GM18526 (cell line): Measurements from ENCODE around the gene IGF1R.

Source experiments
- POLR2A ChIP-seq: IDR thresholded peaks from 3 replicates; pipeline ENCODE4 v1.6.1; 2011; ENCODE audit not compliant: insufficient read length; ENCODE audit errors: extremely low read depth

IGF1R gene

GRCh38 chr15:98677345-98678059 is 29.2 kb downstream of the IGF1R start:
- TF ChIP-seq POLR2A = no peak

GRCh38 chr15:98678484-98678883 is 30.1 kb downstream of the IGF1R start:
- TF ChIP-seq POLR2A = no peak

- no peak for TF ChIP-seq POLR2A
Measured at GRCh38 chr15:98681061-98681460, 32.7 kb downstream of the IGF1R start.

- no peak for TF ChIP-seq POLR2A
Measured at GRCh38 chr15:98682992-98683701, 34.8 kb downstream of the IGF1R start.

GRCh38 chr15:98683831-98684230 is 35.5 kb downstream of the IGF1R start:
- no peak for TF ChIP-seq POLR2A

DNA sequence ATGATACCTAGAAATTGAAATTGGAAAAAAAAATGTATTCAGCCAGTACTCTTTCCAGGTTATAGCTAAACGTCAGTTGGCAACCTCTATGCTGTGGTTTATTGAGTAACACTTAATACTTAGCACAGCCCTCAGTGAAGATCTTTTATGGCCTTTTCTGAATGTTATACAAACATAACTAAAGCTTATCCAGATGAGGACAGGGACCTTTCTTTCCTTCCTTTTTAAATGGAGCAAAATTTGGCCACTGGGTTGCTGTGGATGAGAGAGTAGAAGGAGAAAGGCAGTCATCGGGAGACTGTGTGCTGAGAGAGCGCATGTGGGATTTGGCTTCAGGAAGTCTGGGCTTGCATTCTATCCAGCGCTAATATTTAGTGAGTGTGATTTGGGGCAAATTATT is 36.1 kb downstream of the IGF1R start:
- no peak for TF ChIP-seq POLR2A

GRCh38 chr15:98684995-98685525 is 36.7 kb downstream of the IGF1R start:
- no peak for TF ChIP-seq POLR2A

DNA sequence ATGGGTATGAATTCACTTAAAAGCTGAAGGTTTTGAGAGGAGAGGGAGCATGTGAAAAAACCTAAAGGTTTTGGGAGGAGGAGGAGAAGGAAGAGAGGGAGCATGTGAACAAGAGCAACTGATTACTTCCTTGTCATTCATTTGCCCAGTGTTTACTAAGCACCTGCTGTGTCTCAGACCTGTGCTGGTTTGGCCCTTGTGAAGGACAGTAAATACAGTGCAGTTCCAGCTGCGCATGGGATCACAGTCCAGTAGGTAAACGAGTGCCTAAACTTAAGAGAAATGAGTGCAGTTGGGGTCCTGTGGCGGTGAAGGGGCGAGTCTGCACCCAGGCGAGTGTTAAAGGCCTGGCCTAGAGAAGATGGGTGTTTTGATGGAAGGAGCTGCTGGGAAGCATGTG is 38.6 kb downstream of the IGF1R start:
- TF ChIP-seq POLR2A = no peak

DNA sequence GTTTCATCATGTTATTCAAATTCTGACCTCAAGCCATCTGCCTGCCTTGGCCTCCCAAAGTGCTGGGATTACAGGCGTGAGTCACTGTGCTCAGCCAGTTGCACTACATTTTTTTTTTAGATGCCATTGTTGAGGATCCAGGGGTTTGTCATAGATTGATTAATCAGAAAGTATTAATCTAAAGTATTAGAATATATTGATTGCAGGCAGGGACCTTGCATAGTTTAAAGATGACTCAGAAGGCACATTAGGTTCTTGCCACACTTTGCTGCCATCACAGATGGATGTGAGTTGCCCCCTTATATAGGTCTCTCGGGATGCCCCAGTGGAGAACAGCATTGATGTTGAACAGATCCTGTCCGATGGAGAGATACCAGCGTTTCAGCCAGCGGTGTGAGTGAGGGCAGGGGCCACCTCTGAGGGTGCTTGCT is 41.1 kb downstream of the IGF1R start:
- no peak for TF ChIP-seq POLR2A

GRCh38 chr15:98690272-98690950 is 42.1 kb downstream of the IGF1R start:
- no peak for TF ChIP-seq POLR2A

DNA sequence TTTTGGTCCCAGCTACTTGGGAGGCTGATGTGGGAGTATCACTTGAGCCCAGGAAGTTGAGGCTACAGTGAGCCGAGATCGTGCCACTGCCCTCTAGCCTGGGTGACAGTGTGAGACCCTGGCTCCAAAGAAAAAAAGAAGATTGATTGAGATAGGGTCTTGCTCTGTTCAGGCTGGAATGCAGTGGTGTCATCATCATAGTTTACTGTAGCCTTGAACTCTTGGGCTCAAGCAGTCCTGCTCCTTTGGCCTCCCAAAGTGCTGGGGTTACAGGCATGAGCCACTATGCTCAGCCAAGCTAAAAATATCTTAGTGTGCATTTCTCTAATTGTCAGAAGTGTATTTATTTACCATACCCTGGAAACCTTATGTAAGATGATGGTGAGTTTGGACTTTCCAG is 43.9 kb downstream of the IGF1R start:
- no peak for TF ChIP-seq POLR2A

DNA sequence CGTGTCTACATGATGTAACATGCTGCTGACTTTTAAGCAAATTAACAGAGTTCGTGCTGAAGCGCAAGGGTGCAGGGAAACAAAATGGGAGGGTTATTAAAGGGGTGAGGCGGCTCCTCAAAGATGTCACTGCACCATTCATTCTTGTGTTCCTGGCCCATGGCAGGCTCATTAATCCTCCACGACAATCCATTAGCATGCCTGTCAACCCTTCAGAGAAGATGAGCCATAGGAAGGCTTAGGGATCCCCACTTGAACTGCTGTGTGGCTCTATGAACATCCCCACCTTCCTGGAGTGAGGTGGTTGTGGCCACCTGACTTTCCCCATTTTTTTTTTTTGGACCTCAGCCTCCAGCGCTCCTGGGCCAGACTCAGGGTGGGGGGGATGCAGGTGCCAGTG is 45.8 kb downstream of the IGF1R start:
- TF ChIP-seq POLR2A = no peak

GRCh38 chr15:98698792-98699191 is 50.5 kb downstream of the IGF1R start:
- TF ChIP-seq POLR2A = no peak

GRCh38 chr15:98699591-98700424 is 51.5 kb downstream of the IGF1R start:
- no peak for TF ChIP-seq POLR2A

DNA sequence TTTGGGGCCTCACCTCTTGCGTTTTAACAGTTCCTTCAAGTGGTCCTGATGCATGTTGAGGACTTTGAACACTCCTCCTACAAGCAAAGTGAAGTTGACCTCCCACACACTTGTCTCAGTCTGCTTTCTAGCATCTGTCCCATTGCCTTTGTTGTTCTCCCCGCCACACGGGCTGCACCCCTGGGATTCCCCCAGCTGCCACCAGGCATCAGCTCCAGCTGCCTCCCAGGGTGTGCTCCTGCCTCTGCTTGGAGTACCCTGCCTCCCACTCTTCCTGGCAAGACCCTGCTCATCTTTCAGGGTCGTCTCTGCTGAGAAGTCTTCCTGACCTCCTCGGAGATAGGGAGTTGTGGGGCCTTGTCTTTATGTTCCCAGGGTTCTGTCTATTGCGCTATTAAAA is 52.2 kb downstream of the IGF1R start:
- TF ChIP-seq POLR2A = no peak

- TF ChIP-seq POLR2A = no peak
Measured at GRCh38 chr15:98703126-98703685, 54.9 kb downstream of the IGF1R start.
